MV-4-11 (cell line): ENCODE measurements around the gene UGT1A10.
"Not testable (repeated sequence)": the region's sequence is repeated elsewhere in the genome, so short reads cannot be mapped to it uniquely, and the experiment has no call there.

Experiments
- DNase-seq: peaks from one replicate; lab custom pipeline; 2025; lab: John Stamatoyannopoulos, UW

The UGT1A10 gene

GRCh38 chr2:233743464-233744259, 107.4 kb downstream of the UGT1A10 start:
- no peak for DNase-seq

- DNase-seq: no peak
Observed at GRCh38 chr2:233745073-233745755, 109.0 kb downstream of the UGT1A10 start.

- not testable (repeated sequence) for DNase-seq
Observed at GRCh38 chr2:233745838-233746237, 109.6 kb downstream of the UGT1A10 start.

GRCh38 chr2:233746475-233747282, 110.4 kb downstream of the UGT1A10 start:
- no peak for DNase-seq

GRCh38 chr2:233747283-233747544, 111.0 kb downstream of the UGT1A10 start:
- no peak for DNase-seq

- DNase-seq: not testable (repeated sequence)
Observed at GRCh38 chr2:233750689-233751088, 114.4 kb downstream of the UGT1A10 start.

- not testable (repeated sequence) for DNase-seq
Observed at GRCh38 chr2:233751212-233752009, 115.2 kb downstream of the UGT1A10 start.

- DNase-seq: no peak
Observed at GRCh38 chr2:233754872-233755611, 118.8 kb downstream of the UGT1A10 start.

GRCh38 chr2:233756429-233757081, 120.3 kb downstream of the UGT1A10 start:
- no peak for DNase-seq

- no peak for DNase-seq
Observed at GRCh38 chr2:233758141-233758540, 121.9 kb downstream of the UGT1A10 start.

- DNase-seq: no peak
Observed at GRCh38 chr2:233758849-233759248, 122.6 kb downstream of the UGT1A10 start.

- no peak for DNase-seq
Observed at GRCh38 chr2:233760043-233760442, 123.8 kb downstream of the UGT1A10 start, which contains the start of gene UGT1A1. Gene UGT1A1 (plus strand): TSS chr2:233760270. CDS start chr2:233760288, 18 bp downstream.

GRCh38 chr2:233761040-233761769, 125.0 kb downstream of the UGT1A10 start:
- no peak for DNase-seq

- no peak for DNase-seq
Observed at GRCh38 chr2:233764264-233764663, 128.0 kb downstream of the UGT1A10 start.

GRCh38 chr2:233764761-233765160, 128.5 kb downstream of the UGT1A10 start:
- DNase-seq: no peak

- no peak for DNase-seq
Observed at GRCh38 chr2:233766416-233766815, 130.2 kb downstream of the UGT1A10 start.

GRCh38 chr2:233768076-233768475, 131.8 kb downstream of the UGT1A10 start:
- DNase-seq: no peak

- DNase-seq: no peak
Observed at GRCh38 chr2:233769260-233769659, 133.0 kb downstream of the UGT1A10 start.

GRCh38 chr2:233772153-233772552, 135.9 kb downstream of the UGT1A10 start:
- DNase-seq: no peak

GRCh38 chr2:233772583-233772982, 136.3 kb downstream of the UGT1A10 start:
- DNase-seq: no peak
